Hepatocyte (in vitro differentiated cells): Measurements from ENCODE around the gene SCAPER.
A peak's percentile ranks its signal among the peaks of the same experiment; 100 is the strongest.

Source experiments
- CTCF ChIP-seq: fragments of 200-600 bp; sonication (generic); IDR thresholded peaks from 2 replicates; pipeline ENCODE4 v1.5.1; 2016; ENCODE audit warnings: antibody characterized with exemption, mild to moderate bottlenecking; ENCODE audit not compliant: poor library complexity
- EZH2 ChIP-seq: fragments of 200-600 bp; sonication (generic); IDR thresholded peaks from 2 replicates; pipeline ENCODE4 v1.6.1; 2016; ENCODE audit warnings: antibody characterized with exemption, mild to moderate bottlenecking, borderline replicate concordance

GRCh38 chr15:76339305-76340197 is 565.6 kb downstream of the SCAPER start:
- TF ChIP-seq CTCF (no peak), EZH2 (peak; percentile 75)
